Measurements from ENCODE around the gene PPM1F.
"Not testable (repeated sequence)": the region's sequence is repeated elsewhere in the genome, so short reads cannot be mapped to it uniquely, and the experiment has no call there.

The PPM1F gene

DNA sequence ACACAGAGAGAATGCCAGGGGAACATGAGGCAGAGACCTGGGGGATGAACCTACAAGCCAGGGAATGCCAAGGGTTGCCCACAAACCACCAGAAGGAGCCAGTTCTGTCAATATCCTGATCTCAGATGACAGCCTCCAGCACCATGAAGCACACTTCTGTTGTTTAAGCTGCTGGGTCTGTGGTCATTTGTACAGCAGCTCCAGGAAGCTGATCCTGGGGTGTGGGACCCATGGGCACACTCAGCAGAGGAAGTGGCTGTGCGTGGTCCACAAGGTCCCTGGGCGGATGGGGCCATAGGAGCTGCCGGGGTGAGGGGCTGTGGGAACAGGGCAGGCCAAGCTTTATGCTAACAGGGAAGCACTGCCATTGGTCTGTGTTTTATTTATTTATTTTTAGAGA is 12.1 kb downstream of the PPM1F start:
- DNase-seq (ENCODE audit: low spot score), result no peak

GRCh38 chr22:21939935-21940334 is 12.7 kb downstream of the PPM1F start:
- not testable (repeated sequence) for DNase-seq (ENCODE audit: low spot score)

DNA sequence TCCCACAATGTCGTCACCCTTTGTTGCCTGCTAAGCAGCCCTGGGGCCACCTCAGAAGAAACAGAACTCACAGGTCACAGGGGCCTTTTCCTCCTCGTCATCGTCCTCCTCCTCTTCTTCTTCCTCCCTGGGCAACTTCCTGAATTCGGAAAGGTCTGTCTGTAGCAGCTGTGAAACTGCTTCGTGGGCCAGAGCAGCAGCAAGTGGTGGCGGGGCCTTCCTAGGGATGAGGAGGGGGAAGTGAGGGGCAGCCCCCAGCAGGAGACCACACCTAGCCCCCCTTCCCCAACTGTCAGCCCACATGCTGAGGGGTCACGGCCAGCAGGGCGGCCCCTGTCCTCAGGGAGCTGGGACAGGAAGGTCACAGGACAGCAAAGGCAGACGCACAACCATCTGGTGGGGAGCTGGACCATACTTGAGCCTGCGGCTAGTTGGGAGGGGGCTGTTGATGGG is 13.2 kb downstream of the PPM1F start:
- DNase-seq (ENCODE audit: low spot score), result no peak

- DNase-seq (ENCODE audit: low spot score), result no peak
Measured at GRCh38 chr22:21938906-21939305, 13.7 kb downstream of the PPM1F start.

GRCh38 chr22:21938071-21938822 is 14.4 kb downstream of the PPM1F start:
- DNase-seq (ENCODE audit: low spot score), result peak; percentile 96

GRCh38 chr22:21937821-21938070 is 14.9 kb downstream of the PPM1F start:
- no peak for DNase-seq (ENCODE audit: low spot score)

GRCh38 chr22:21937041-21937820 is 15.4 kb downstream of the PPM1F start:
- DNase-seq (ENCODE audit: low spot score), result no peak

DNA sequence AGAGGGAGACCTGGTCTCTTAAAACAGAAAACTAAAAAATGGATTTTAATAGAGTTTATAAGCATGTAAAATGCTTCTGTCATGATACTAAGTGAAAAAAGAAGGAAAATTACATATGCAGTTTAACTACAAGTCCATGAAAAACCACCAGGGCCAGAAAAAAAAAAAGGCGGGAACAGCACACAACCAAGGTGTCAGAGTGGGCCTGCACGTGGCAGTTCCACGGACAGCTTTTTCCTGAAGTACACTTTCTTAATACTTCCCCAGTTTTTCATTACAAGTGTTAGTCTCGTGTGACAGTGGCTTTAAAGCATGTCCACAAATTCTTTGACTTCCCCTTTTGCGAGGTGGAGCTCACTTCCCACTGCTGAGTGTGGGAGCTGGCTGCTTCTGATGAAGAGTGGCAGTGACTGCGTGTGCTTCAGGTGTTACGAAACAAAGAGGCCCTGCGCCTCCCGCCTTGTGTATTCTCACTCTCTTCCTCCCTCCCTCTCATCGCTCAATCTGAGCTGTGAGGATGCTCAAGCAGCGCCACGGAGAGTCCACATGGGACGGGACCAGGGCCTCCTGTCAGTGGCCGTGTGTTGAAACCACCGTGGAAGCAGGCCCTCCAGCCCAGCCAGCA is 16.4 kb downstream of the PPM1F start:
- no peak for DNase-seq (ENCODE audit: low spot score)

GRCh38 chr22:21933910-21934309 is 18.7 kb downstream of the PPM1F start:
- DNase-seq (ENCODE audit: low spot score), result no peak

GRCh38 chr22:21933413-21933812 is 19.2 kb downstream of the PPM1F start:
- no peak for DNase-seq (ENCODE audit: low spot score)

- DNase-seq (ENCODE audit: low spot score), result no peak
Measured at GRCh38 chr22:21932347-21932746, 20.3 kb downstream of the PPM1F start.

- no peak for DNase-seq (ENCODE audit: low spot score)
Measured at GRCh38 chr22:21931056-21931455, 21.6 kb downstream of the PPM1F start.

DNA sequence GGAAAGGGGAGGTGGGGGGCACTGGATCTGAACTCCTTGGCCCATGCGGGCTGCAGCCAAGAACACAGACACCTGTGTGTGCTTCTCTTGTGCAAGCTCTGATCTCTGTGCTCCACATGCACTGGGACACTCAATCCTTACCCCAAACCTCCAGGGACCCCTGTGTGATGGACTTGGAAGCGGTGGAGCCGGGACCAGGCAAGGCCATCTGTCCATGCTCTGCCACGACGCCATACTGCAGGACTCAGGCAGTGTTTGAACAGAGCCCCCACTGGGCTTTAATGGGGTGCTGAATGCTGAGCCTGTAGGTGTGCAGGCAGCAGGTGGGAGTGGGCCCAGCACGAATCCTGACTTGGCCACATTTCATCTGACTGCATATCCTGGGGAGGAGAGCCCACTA is 23.4 kb downstream of the PPM1F start:
- no peak for DNase-seq (ENCODE audit: low spot score)

DNA sequence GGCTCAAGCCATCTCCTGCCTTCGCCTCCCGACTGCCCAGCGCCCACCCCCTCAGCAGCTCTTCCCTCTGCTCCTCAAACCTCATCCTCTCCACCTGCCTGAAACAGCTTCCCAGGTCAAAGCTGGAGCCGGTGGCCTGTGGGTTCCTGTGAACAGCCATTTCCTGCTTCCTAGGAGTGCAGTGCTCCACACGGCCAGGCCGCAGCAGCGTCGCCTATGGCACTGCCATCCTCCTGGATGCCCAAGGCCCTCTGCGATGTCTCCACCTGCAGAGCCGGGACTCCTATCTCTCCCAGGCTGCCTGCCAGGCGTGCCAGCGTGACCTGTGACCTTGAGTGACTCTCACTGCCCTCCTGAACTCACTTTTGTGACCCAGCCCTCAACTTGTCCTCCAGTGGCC is 24.6 kb downstream of the PPM1F start:
- no peak for DNase-seq (ENCODE audit: low spot score)

DNA sequence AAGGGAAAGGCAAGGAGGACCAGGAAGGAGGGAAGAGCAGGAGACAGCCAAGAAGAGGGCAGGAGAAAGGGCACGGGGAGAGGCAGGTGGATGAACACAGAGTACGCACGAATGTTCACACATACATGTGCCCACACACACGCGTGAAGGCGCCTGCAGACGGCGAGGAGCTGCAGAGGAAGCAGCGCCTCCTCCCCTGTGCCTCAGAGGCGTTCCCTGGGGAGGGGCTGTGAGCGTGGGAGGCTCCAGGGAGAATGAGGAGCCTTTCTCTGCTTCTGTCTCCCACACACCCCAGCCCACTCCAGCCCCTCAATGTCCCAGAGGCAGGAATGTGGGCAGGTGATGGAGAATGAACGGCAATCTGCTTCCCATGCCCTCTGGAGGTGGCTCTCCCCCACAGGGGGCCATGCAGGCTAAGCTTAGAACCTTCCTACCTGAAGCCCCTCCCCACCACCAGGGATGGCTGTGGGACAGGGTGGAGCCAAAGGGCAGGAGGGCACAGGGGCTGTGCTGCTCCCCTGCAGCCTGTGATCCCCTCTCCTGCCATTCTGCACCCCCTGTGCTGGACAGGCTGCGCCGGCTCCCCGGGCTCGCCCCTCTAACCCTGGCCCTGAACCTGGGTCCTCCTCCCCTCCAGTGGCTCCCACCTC is 25.3 kb downstream of the PPM1F start:
- no peak for DNase-seq (ENCODE audit: low spot score)

- DNase-seq (ENCODE audit: low spot score), result no peak
Measured at GRCh38 chr22:21926728-21927127, 25.9 kb downstream of the PPM1F start.

GRCh38 chr22:21923163-21923561 is 29.5 kb downstream of the PPM1F start:
- no peak for DNase-seq (ENCODE audit: low spot score)

- DNase-seq (ENCODE audit: low spot score), result no peak
Measured at GRCh38 chr22:21922370-21923162, 30.1 kb downstream of the PPM1F start.

GRCh38 chr22:21921729-21922128 is 30.9 kb downstream of the PPM1F start:
- no peak for DNase-seq (ENCODE audit: low spot score)

DNA sequence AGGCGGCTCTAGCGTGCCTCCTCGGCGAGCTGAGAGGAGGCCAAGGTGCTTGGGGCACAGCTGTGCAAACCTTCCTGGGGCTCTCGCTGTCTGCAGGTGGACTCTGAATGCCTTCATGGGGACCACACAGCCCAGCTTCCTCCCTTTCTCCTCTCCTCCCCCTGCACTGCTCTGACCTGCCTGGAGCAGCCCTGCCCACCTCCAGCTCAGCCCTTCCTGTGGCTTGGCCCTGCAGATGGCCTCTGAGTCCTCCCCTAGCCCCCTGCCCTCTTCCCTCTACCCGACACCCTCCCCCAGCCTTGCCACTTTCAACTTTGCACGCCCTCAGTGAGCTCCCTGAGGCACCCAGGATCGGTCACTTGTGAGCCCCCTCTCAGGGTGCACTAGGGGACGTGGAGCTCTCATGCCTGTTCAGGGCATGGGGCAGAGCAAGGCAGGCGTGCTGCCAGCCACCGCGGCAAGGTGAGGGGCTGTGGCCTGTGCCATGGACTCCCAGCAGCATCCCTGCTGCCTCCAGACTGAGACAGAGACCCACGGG is 31.4 kb downstream of the PPM1F start:
- DNase-seq (ENCODE audit: low spot score), result no peak

- DNase-seq (ENCODE audit: low spot score), result no peak
Measured at GRCh38 chr22:21920341-21921183, 32.1 kb downstream of the PPM1F start.
